ENCODE measurements around the gene POLN. TPM values are rescaled to one million over a fixed set of nuclear protein-coding genes. Genes with fewer than 3 reads are reported as not detected.

Gene POLN
- polyA plus RNA-seq, 2 of the 4 experiments (the other 2 are of a cell fraction): 2.4 to 2.9 TPM

DNA sequence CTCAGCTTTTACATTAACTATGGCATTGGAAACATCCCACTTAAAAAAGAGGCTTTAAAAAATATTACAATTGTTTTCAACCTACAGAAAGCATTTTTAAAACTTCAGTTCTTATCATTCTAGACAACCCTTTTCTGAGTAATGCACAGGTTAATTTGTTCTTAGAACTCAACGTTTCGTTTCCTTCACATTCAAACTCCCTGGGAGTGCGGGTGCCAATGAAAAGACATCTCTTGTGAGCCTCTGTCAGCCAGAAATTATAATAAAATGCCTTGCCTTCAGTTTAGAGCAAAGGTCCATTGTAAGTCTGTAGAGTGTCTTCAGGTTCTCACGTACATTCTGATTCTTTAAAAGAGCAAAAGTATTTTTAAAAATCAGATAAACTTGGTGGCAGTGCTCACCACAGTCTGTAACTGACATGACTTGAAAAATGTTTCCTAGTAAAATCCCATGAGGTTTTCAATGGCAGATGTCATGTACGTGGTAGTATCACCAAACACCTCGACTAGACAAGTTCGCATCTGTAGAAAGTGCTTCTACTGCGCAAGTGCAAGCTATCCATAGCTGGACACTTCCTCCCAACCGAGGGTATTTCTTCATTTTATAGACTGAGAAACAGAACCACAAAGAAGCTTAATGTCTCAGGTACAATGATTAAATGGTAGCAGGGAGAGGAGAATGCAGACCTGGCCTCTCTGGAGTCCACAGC, 65.8 kb downstream of the POLN start:
- no peak for DNase-seq (ENCODE audit: low read depth in 1 of 2, low spot score in 1 of 2)
- no peak for TF ChIP-seq JUN (IDR thresholded peaks at IDR 0.05)
- no peak for TF ChIP-seq NFE2L2 (conservative IDR thresholded peaks at IDR 0.05; ENCODE audit: low read length)
- no peak for TF ChIP-seq CHD4 (IDR thresholded peaks at IDR 0.05; ENCODE audit: borderline replicate concordance)
- TF ChIP-seq EHF (CRISPR knock-in tag; IDR thresholded peaks at IDR 0.05): no peak
- TF ChIP-seq, protein P1, sequence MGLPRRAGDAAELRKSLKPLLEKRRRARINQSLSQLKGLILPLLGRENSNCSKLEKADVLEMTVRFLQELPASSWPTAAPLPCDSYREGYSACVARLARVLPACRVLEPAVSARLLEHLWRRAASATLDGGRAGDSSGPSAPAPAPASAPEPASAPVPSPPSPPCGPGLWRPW (IDR thresholded peaks at IDR 0.05): no peak
- TF ChIP-seq, protein P2, sequence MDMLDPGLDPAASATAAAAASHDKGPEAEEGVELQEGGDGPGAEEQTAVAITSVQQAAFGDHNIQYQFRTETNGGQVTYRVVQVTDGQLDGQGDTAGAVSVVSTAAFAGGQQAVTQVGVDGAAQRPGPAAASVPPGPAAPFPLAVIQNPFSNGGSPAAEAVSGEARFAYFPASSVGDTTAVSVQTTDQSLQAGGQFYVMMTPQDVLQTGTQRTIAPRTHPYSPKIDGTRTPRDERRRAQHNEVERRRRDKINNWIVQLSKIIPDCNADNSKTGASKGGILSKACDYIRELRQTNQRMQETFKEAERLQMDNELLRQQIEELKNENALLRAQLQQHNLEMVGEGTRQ (IDR thresholded peaks at IDR 0.05): no peak
- no peak for TF ChIP-seq MAZ (IDR thresholded peaks at IDR 0.05; ENCODE audit: borderline replicate concordance, low read depth, low read length)
- TF ChIP-seq HDAC2 (IDR thresholded peaks at IDR 0.05): no peak
- no peak for TF ChIP-seq RFX5 (IDR thresholded peaks at IDR 0.05)
- no peak for TF ChIP-seq NR3C1 (IDR thresholded peaks at IDR 0.05)
- no peak for TF ChIP-seq EHMT2 (IDR thresholded peaks at IDR 0.05; ENCODE audit: low read depth)
- TF ChIP-seq, protein P3, sequence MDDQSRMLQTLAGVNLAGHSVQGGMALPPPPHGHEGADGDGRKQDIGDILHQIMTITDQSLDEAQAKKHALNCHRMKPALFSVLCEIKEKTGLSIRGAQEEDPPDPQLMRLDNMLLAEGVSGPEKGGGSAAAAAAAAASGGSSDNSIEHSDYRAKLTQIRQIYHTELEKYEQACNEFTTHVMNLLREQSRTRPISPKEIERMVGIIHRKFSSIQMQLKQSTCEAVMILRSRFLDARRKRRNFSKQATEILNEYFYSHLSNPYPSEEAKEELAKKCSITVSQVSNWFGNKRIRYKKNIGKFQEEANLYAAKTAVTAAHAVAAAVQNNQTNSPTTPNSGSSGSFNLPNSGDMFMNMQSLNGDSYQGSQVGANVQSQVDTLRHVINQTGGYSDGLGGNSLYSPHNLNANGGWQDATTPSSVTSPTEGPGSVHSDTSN (IDR thresholded peaks at IDR 0.05): no peak
- TF ChIP-seq HEYL (CRISPR knock-in tag; IDR thresholded peaks at IDR 0.05): no peak
- no peak for TF ChIP-seq ZC3H11A (IDR thresholded peaks at IDR 0.05)
- POLR2A ChIA-PET: no interaction called here
- 83% methylated on average over 9 of the region's 9 CpGs for WGBS (ENCODE audit: missing lambda C conversion rate)
- Histone ChIP-seq H3K4me1 (no peaks in the 10 kb centered on the region), H3K9me3 (no peaks in the 10 kb centered on the region), H3K27ac (no peak overlapping the region), H3K4me2 (no peak overlapping the region), H3K4me3 (no peak overlapping the region)
- CTCF ChIA-PET: interaction anchor here (0.6 kb wide), 1 partner anchor 89 kb away, joined by 3 read pairs; no protein-coding TSS in a partner anchor
- ATAC-seq: no peak
- no peak for FAIRE-seq

DNA sequence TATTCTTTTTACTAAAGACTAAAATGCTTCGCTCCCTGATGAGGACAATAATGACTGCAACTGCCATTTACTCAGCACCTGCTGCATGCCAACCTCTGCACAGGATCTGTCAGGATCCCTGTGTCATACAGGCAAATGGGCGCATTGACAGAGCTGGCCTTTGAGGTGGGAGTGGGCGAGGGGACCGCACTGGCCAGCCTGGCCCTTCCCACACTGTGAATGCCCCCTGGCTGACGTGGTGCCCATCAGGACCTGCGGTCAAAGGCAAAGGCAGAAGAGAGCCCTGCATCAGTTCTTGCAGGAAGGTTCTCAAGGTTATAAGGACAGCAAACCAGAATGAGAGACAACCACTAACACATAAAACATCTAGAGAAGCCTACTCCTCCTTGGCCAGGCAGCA, 67.9 kb downstream of the POLN start:
- H3K9me3 ChIP-seq: no peaks in the 10 kb centered on the region
- CTCF ChIA-PET: no interaction called here
- DNase-seq (ENCODE audit: low read depth in 1 of 2, low spot score in 1 of 2) (no peak), FAIRE-seq (no peak), ATAC-seq (no peak)
- WGBS (ENCODE audit: missing lambda C conversion rate): 97% methylated on average over 3 of the region's 6 CpGs
- H3K4me1 ChIP-seq: no peaks in the 10 kb centered on the region
- no peak overlapping the region for H3K4me3 ChIP-seq
- POLR2A ChIA-PET: no interaction called here
- no peak overlapping the region for H3K27ac ChIP-seq
- TF ChIP-seq SMC3 (IDR thresholded peaks at IDR 0.05) (no peak), HEYL (CRISPR knock-in tag; IDR thresholded peaks at IDR 0.05) (no peak), POLR2A (IDR thresholded peaks at IDR 0.05; ENCODE audit: low read length) (no peak), JUN (IDR thresholded peaks at IDR 0.05) (no peak), HDAC2 (IDR thresholded peaks at IDR 0.05) (no peak), ESRRA (IDR thresholded peaks at IDR 0.05; ENCODE audit: borderline replicate concordance, low read length) (no peak), PHF8 (IDR thresholded peaks at IDR 0.05; ENCODE audit: borderline replicate concordance, low read depth) (no peak), RFX5 (IDR thresholded peaks at IDR 0.05) (no peak), EHF (CRISPR knock-in tag; IDR thresholded peaks at IDR 0.05) (no peak), KDM1A (IDR thresholded peaks at IDR 0.05; ENCODE audit: low read depth) (no peak)
- TF ChIP-seq, protein P2 (IDR thresholded peaks at IDR 0.05): no peak
- TF ChIP-seq, protein P4, sequence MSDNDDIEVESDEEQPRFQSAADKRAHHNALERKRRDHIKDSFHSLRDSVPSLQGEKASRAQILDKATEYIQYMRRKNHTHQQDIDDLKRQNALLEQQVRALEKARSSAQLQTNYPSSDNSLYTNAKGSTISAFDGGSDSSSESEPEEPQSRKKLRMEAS (IDR thresholded peaks at IDR 0.05): no peak
- H3K4me2 ChIP-seq: no peak overlapping the region

DNA sequence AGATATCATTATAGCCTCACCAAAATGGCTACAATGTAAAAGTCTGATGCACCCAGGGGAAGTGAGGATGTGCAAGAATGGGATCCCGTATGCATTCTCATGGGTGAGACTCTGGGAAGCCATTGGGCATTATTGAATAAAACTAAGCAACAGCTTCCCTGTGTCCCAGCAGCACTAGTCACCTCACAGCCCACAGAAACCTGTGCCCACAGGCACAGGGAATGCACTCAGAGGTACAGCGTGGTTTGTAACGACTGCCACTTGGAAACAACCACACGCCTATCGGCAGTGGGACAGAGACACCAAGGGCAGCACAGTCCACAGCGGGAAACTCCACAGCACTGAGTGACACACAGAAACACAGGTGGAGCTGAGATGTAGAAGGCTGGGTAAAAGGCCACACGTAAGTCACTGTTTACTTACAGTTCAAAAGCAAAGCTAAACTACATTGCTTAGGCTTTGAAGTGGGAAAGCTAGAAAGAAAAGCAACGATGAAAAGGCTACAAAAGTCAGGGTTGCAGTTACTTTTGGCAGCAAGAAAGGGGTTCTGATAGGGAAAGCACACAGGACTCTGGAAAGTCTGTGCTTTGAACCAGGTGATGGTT, 69.2 kb downstream of the POLN start:
- FAIRE-seq (no peak), ATAC-seq (no peak)
- TF ChIP-seq FOSL2 (IDR thresholded peaks at IDR 0.05) (no peak), FOSL2 (CRISPR knock-in tag; IDR thresholded peaks at IDR 0.05) (no peak), CEBPB (IDR thresholded peaks at IDR 0.05) (no peak), TP53 (CRISPR knock-in tag; IDR thresholded peaks at IDR 0.05) (no peak), RCOR1 (IDR thresholded peaks at IDR 0.05; ENCODE audit: low read depth, low read length) (no peak), FOXS1 (CRISPR knock-in tag; IDR thresholded peaks at IDR 0.05) (no peak), HDAC2 (IDR thresholded peaks at IDR 0.05) (no peak), MAFK (IDR thresholded peaks at IDR 0.05; ENCODE audit: partially characterized antibody) (no peak), BHLHE40 (IDR thresholded peaks at IDR 0.05; ENCODE audit: low read depth, low read length) (no peak), NFE2L2 (conservative IDR thresholded peaks at IDR 0.05; ENCODE audit: low read length) (no peak), RARB (CRISPR knock-in tag; IDR thresholded peaks at IDR 0.05) (no peak)
- TF ChIP-seq, protein P5, sequence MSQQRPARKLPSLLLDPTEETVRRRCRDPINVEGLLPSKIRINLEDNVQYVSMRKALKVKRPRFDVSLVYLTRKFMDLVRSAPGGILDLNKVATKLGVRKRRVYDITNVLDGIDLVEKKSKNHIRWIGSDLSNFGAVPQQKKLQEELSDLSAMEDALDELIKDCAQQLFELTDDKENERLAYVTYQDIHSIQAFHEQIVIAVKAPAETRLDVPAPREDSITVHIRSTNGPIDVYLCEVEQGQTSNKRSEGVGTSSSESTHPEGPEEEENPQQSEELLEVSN (IDR thresholded peaks at IDR 0.05; ENCODE audit: borderline replicate concordance, low read depth): no peak
- TF ChIP-seq, protein P6, sequence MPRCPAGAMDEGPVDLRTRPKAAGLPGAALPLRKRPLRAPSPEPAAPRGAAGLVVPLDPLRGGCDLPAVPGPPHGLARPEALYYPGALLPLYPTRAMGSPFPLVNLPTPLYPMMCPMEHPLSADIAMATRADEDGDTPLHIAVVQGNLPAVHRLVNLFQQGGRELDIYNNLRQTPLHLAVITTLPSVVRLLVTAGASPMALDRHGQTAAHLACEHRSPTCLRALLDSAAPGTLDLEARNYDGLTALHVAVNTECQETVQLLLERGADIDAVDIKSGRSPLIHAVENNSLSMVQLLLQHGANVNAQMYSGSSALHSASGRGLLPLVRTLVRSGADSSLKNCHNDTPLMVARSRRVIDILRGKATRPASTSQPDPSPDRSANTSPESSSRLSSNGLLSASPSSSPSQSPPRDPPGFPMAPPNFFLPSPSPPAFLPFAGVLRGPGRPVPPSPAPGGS (IDR thresholded peaks at IDR 0.05): no peak

More for the DNA sequence above, 69.2 kb downstream of the POLN start:
- Histone ChIP-seq H3K4me2 (no peak overlapping the region), H3K4me3 (no peak overlapping the region), H3K27ac (no peak overlapping the region), H3K9me3 (no peaks in the 10 kb centered on the region), H3K4me1 (no peaks in the 10 kb centered on the region)
- ChIA-PET CTCF (no interaction called here), POLR2A (no interaction called here)
- no peak for DNase-seq (ENCODE audit: low read depth in 1 of 2, low spot score in 1 of 2)
- WGBS (ENCODE audit: missing lambda C conversion rate): 82% methylated on average over 8 of the region's 8 CpGs
